Caco-2 (cell line): ENCODE data around the gene F13A1. TPM values are rescaled to one million over a fixed set of nuclear protein-coding genes. Genes with fewer than 3 reads are reported as not detected.
"Not testable (repeated sequence)": the region's sequence is repeated elsewhere in the genome, so short reads cannot be mapped to it uniquely, and the experiment has no call there.

Experiments
- BruUV-seq: library from RNA; stranded (reverse); fragments of 400-500 nt; replicated peaks from 2 replicates; lab custom pipeline; 2021; lab: Mats Ljungman, UMichigan
- CTCF ChIA-PET: fragments of 300-600 bp; sonication (Branson Sonifier 250); formaldehyde crosslinking; loops from one replicate; lab custom pipeline; 2022; ENCODE audit warnings: antibody characterized with exemption; lab: Charles Lee
- POLR2A ChIA-PET: fragments of 300-600 bp; sonication (Branson Sonifier 250); formaldehyde crosslinking; loops from one replicate; lab custom pipeline; 2022; ENCODE audit warnings: antibody characterized with exemption; lab: Charles Lee
- DNase-seq, 2 experiments: peaks; one replicate each; pipeline versions ENCODE4 v3.0.0 to v3.0.0-alpha.2; 2020 to 2022
- H3K27me3 ChIP-seq: replicated peaks from 2 replicates; pipeline ENCODE4 v1.6.0; 2011; ENCODE audit warnings: low read length; ENCODE audit not compliant: control insufficient read depth, insufficient read depth
- H3K36me3 ChIP-seq: 2 replicates; pipeline ENCODE4 v1.5.1; 2011; ENCODE audit warnings: low read length; ENCODE audit not compliant: control insufficient read depth, insufficient read depth
- H3K4me1 ChIP-seq: fragments of 250-450 bp; sonication (Bioruptor Pico); 2 replicates; pipeline ENCODE4 v1.5.1; 2020; ENCODE audit warnings: mild to moderate bottlenecking
- H3K4me3 ChIP-seq: 2 replicates; pipeline ENCODE4 v1.5.1; 2011; ENCODE audit warnings: low read depth, mild to moderate bottlenecking, control low read depth, low read length
- H3K9me3 ChIP-seq: fragments of 250-450 bp; sonication (Bioruptor Pico); 2 replicates; pipeline ENCODE4 v1.5.1; 2020; ENCODE audit warnings: mild to moderate bottlenecking, moderate library complexity
- H3K27ac Mint-ChIP-seq: one replicate; pipeline ENCODE4 v1.8.0; 2022; ENCODE audit warnings: mixed read lengths; ENCODE audit not compliant: unreplicated experiment
- H3K27me3 Mint-ChIP-seq: one replicate; pipeline ENCODE4 v1.8.0; 2022; ENCODE audit warnings: mixed read lengths; ENCODE audit not compliant: insufficient read depth, unreplicated experiment
- H3K36me3 Mint-ChIP-seq: one replicate; pipeline ENCODE4 v1.8.0; 2022; ENCODE audit warnings: mild to moderate bottlenecking, mixed read lengths; ENCODE audit not compliant: insufficient read depth, unreplicated experiment
- H3K4me1 Mint-ChIP-seq: one replicate; pipeline ENCODE4 v1.8.0; 2022; ENCODE audit warnings: low read depth, mixed read lengths; ENCODE audit not compliant: unreplicated experiment
- H3K4me3 Mint-ChIP-seq: one replicate; pipeline ENCODE4 v1.8.0; 2022; ENCODE audit warnings: mild to moderate bottlenecking, moderate library complexity, mixed read lengths; ENCODE audit not compliant: unreplicated experiment
- H3K9me3 Mint-ChIP-seq: one replicate; pipeline ENCODE4 v1.8.0; 2022; ENCODE audit warnings: mixed read lengths; ENCODE audit not compliant: unreplicated experiment
- CTCF ChIP-seq, 2 experiments: fragments of 200-600 bp in 1 of 2; IDR thresholded peaks; 1 replicate in 1 of 2; 2 replicates in 1 of 2; pipeline versions ENCODE4 v1.5.1 to v1.8.0; 2011 to 2022; ENCODE audit warnings: antibody characterized with exemption in 1 of 2, control low read depth in 1 of 2, inconsistent platforms in 1 of 2, low read depth in 1 of 2, low read length in 1 of 2, mild to moderate bottlenecking in 1 of 2, moderate library complexity in 1 of 2; ENCODE audit not compliant: insufficient read depth in 1 of 2, severe bottlenecking in 1 of 2, unreplicated experiment in 1 of 2
- intact Hi-C: fragments of 100-400 bp; cut with micrococcal nuclease; formaldehyde crosslinking; loops from one replicate; pipeline ENCODE4 v1.10.0; 2022; ENCODE audit not compliant: unreplicated experiment
- total RNA-seq: library from RNA; stranded (reverse); gene quantifications from 2 replicates; pipeline ENCODE4 v1.2.3, GENCODE V29; 2022

Gene F13A1
- total RNA-seq, 1 experiment from 2014 or later = not detected

GRCh38 chr6:6314596-6314995 is 5.9 kb downstream of the F13A1 start:
- no peak overlapping the region for H3K4me3 Mint-ChIP-seq
- CTCF ChIA-PET = no interaction called here
- Histone ChIP-seq H3K9me3 (no peaks in the 10 kb centered on the region), H3K36me3 (no peaks in the 10 kb centered on the region), H3K4me1 (no peaks in the 10 kb centered on the region), H3K27me3 (no peaks in the 10 kb centered on the region), H3K4me3 (no peak overlapping the region)
- BruUV-seq = no TSS peak
- intact Hi-C loops = no loop called here
- TF ChIP-seq CTCF (IDR thresholded peaks at IDR 0.05; ENCODE audit: insufficient read depth in 1 of 2, low read depth in 1 of 2, low read length in 1 of 2, severe bottlenecking in 1 of 2, unreplicated experiment in 1 of 2) = no peak
- no peak for DNase-seq
- no peaks in the 10 kb centered on the region for H3K9me3 Mint-ChIP-seq
- no peaks in the 10 kb centered on the region for H3K36me3 Mint-ChIP-seq
- POLR2A ChIA-PET = no interaction called here
- H3K27ac Mint-ChIP-seq = no peak overlapping the region
- H3K27me3 Mint-ChIP-seq = peaks cover 12% of the 10 kb centered on the region
- H3K4me1 Mint-ChIP-seq = no peaks in the 10 kb centered on the region

GRCh38 chr6:6312901-6313441 is 7.5 kb downstream of the F13A1 start:
- no peaks in the 10 kb centered on the region for H3K27me3 ChIP-seq
- H3K9me3 ChIP-seq = no peaks in the 10 kb centered on the region
- H3K27me3 Mint-ChIP-seq = peaks cover 9% of the 10 kb centered on the region
- H3K4me1 ChIP-seq = no peaks in the 10 kb centered on the region
- H3K36me3 ChIP-seq = no peaks in the 10 kb centered on the region
- ChIA-PET POLR2A (no interaction called here), CTCF (no interaction called here)
- TF ChIP-seq CTCF (IDR thresholded peaks at IDR 0.05; ENCODE audit: insufficient read depth in 1 of 2, low read depth in 1 of 2, low read length in 1 of 2, severe bottlenecking in 1 of 2, unreplicated experiment in 1 of 2) = no peak
- no peak overlapping the region for H3K27ac Mint-ChIP-seq
- no peaks in the 10 kb centered on the region for H3K9me3 Mint-ChIP-seq
- no peaks in the 10 kb centered on the region for H3K4me1 Mint-ChIP-seq
- no peak for DNase-seq
- no peak overlapping the region for H3K4me3 ChIP-seq
- H3K4me3 Mint-ChIP-seq = no peak overlapping the region
- intact Hi-C loops = no loop called here
- no peaks in the 10 kb centered on the region for H3K36me3 Mint-ChIP-seq
- BruUV-seq = no TSS peak

- Mint-ChIP-seq H3K36me3 (no peaks in the 10 kb centered on the region), H3K4me1 (no peaks in the 10 kb centered on the region), H3K27ac (no peak overlapping the region), H3K4me3 (no peak overlapping the region), H3K27me3 (peaks cover 2% of the 10 kb centered on the region), H3K9me3 (no peaks in the 10 kb centered on the region)
- no peak for DNase-seq
- no TSS peak for BruUV-seq
- CTCF ChIA-PET = no interaction called here
- Histone ChIP-seq H3K27me3 (no peaks in the 10 kb centered on the region), H3K4me3 (no peak overlapping the region), H3K9me3 (no peaks in the 10 kb centered on the region), H3K36me3 (no peaks in the 10 kb centered on the region), H3K4me1 (no peaks in the 10 kb centered on the region)
- intact Hi-C loops = no loop called here
- no peak for TF ChIP-seq CTCF (IDR thresholded peaks at IDR 0.05; ENCODE audit: insufficient read depth in 1 of 2, low read depth in 1 of 2, low read length in 1 of 2, severe bottlenecking in 1 of 2, unreplicated experiment in 1 of 2)
- POLR2A ChIA-PET = no interaction called here
Observed at GRCh38 chr6:6305575-6305974, 14.9 kb downstream of the F13A1 start.

- H3K36me3 ChIP-seq, H3K4me3 ChIP-seq, H3K4me3 Mint-ChIP-seq, H3K27me3 ChIP-seq, H3K4me1 Mint-ChIP-seq, POLR2A ChIA-PET, BruUV-seq, H3K4me1 ChIP-seq, CTCF ChIA-PET, H3K36me3 Mint-ChIP-seq, H3K9me3 ChIP-seq, H3K27me3 Mint-ChIP-seq, H3K27ac Mint-ChIP-seq, H3K9me3 Mint-ChIP-seq, intact Hi-C loops, DNase-seq: not testable (repeated sequence)
Observed at GRCh38 chr6:6300383-6300782, 20.1 kb downstream of the F13A1 start.
